SK-N-SH treated with all-trans-retinoic acid at 6 μM for 48 hours (cell line): Measurements from ENCODE around the gene PLEKHM3.

ENCODE experiments used
- PPARA ChIP-seq: fragments of 250-450 bp; sonication (Bioruptor Pico); IDR thresholded peaks from 2 replicates; pipeline ENCODE4 v1.5.0; 2020; ENCODE audit warnings: mild to moderate bottlenecking, borderline replicate concordance
- ZFP3 ChIP-seq: fragments of 250-450 bp; sonication (Bioruptor Pico); IDR thresholded peaks from 2 replicates; pipeline ENCODE4 v1.5.0; 2020; ENCODE audit warnings: mild to moderate bottlenecking, moderate library complexity
- TF ChIP-seq, protein P1 (sequence below): fragments of 250-450 bp; sonication (Bioruptor Pico); IDR thresholded peaks from 2 replicates; pipeline ENCODE4 v1.5.1; 2021; ENCODE audit warnings: mild to moderate bottlenecking, moderate library complexity
- TF ChIP-seq, protein P2 (sequence below): fragments of 250-450 bp; sonication (Bioruptor Pico); IDR thresholded peaks from 2 replicates; pipeline ENCODE4 v1.8.0; 2021; ENCODE audit warnings: low read depth, mild to moderate bottlenecking, moderate library complexity, borderline replicate concordance
- TF ChIP-seq, protein P3 (sequence below): fragments of 250-450 bp; sonication (Bioruptor Pico); IDR thresholded peaks from 2 replicates; pipeline ENCODE4 v1.5.0; 2020; ENCODE audit warnings: mild to moderate bottlenecking, moderate library complexity

DNA sequence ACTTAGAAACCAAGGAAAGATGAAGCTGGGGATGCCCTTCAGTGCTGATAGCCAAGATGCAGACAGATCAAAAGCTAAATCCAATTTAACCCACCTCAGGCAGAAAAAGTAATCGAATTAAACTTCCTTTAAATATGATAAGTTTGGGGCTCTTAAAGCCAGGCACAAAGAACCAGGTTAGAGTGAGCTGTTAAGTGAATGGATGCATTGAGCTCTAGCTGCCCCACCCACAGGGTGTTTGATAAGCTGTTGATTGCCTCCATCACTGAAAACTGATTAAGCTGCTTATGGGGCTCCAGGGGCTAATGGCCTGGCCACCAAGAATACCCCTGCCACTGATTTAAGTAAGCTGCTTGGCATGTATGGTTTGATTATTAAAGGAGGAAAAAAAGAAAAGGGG, 119.8 kb downstream of the PLEKHM3 start:
- TF ChIP-seq PPARA (CRISPR knock-in tag) (no peak), ZFP3 (CRISPR knock-in tag) (no peak)
- TF ChIP-seq, protein P1, sequence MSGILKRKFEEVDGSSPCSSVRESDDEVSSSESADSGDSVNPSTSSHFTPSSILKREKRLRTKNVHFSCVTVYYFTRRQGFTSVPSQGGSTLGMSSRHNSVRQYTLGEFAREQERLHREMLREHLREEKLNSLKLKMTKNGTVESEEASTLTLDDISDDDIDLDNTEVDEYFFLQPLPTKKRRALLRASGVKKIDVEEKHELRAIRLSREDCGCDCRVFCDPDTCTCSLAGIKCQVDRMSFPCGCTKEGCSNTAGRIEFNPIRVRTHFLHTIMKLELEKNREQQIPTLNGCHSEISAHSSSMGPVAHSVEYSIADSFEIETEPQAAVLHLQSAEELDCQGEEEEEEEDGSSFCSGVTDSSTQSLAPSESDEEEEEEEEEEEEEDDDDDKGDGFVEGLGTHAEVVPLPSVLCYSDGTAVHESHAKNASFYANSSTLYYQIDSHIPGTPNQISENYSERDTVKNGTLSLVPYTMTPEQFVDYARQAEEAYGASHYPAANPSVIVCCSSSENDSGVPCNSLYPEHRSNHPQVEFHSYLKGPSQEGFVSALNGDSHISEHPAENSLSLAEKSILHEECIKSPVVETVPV (CRISPR knock-in tag), result no peak
- TF ChIP-seq, protein P2, sequence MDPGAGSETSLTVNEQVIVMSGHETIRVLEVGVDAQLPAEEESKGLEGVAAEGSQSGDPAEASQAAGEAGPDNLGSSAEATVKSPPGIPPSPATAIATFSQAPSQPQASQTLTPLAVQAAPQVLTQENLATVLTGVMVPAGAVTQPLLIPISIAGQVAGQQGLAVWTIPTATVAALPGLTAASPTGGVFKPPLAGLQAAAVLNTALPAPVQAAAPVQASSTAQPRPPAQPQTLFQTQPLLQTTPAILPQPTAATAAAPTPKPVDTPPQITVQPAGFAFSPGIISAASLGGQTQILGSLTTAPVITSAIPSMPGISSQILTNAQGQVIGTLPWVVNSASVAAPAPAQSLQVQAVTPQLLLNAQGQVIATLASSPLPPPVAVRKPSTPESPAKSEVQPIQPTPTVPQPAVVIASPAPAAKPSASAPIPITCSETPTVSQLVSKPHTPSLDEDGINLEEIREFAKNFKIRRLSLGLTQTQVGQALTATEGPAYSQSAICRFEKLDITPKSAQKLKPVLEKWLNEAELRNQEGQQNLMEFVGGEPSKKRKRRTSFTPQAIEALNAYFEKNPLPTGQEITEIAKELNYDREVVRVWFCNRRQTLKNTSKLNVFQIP, result no peak
- TF ChIP-seq, protein P3, sequence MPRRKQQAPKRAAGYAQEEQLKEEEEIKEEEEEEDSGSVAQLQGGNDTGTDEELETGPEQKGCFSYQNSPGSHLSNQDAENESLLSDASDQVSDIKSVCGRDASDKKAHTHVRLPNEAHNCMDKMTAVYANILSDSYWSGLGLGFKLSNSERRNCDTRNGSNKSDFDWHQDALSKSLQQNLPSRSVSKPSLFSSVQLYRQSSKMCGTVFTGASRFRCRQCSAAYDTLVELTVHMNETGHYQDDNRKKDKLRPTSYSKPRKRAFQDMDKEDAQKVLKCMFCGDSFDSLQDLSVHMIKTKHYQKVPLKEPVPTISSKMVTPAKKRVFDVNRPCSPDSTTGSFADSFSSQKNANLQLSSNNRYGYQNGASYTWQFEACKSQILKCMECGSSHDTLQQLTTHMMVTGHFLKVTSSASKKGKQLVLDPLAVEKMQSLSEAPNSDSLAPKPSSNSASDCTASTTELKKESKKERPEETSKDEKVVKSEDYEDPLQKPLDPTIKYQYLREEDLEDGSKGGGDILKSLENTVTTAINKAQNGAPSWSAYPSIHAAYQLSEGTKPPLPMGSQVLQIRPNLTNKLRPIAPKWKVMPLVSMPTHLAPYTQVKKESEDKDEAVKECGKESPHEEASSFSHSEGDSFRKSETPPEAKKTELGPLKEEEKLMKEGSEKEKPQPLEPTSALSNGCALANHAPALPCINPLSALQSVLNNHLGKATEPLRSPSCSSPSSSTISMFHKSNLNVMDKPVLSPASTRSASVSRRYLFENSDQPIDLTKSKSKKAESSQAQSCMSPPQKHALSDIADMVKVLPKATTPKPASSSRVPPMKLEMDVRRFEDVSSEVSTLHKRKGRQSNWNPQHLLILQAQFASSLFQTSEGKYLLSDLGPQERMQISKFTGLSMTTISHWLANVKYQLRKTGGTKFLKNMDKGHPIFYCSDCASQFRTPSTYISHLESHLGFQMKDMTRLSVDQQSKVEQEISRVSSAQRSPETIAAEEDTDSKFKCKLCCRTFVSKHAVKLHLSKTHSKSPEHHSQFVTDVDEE, result no peak
